Neural cell (in vitro differentiated cells): ENCODE data around the gene MYO18B.

Experiments
- EP300 ChIP-seq: fragments of 450-650 bp; conservative IDR thresholded peaks from 2 replicates; pipeline ENCODE4 v1.6.1; 2014; ENCODE audit warnings: antibody characterized with exemption, mild to moderate bottlenecking, moderate library complexity; ENCODE audit not compliant: poor library complexity, severe bottlenecking
- EZH2 ChIP-seq: fragments of 200-600, 300-800 bp; shearing (Covaris generic), sonication (generic); IDR thresholded peaks from 2 replicates; pipeline ENCODE4 v1.6.1; 2014; ENCODE audit warnings: antibody characterized with exemption, low read length, borderline replicate concordance, mild to moderate bottlenecking; ENCODE audit not compliant: insufficient read depth, poor library complexity, severe bottlenecking
- MXI1 ChIP-seq: fragments of 450-650 bp; conservative IDR thresholded peaks from 2 replicates; pipeline ENCODE4 v1.6.1; 2014; ENCODE audit warnings: antibody characterized with exemption, mild to moderate bottlenecking; ENCODE audit not compliant: poor library complexity, severe bottlenecking
- POLR2AphosphoS5 ChIP-seq: IDR thresholded peaks from 2 replicates; pipeline ENCODE4 v1.6.1; 2012
- RAD21 ChIP-seq: fragments of 450-650 bp; conservative IDR thresholded peaks from 2 replicates; pipeline ENCODE4 v1.6.1; 2014; ENCODE audit warnings: antibody characterized with exemption, mild to moderate bottlenecking, moderate library complexity
- SMC3 ChIP-seq: fragments of 450-650 bp; conservative IDR thresholded peaks from 2 replicates; pipeline ENCODE4 v1.6.1; 2014; ENCODE audit warnings: antibody characterized with exemption, mild to moderate bottlenecking, moderate library complexity; ENCODE audit not compliant: poor library complexity
- TAF1 ChIP-seq: IDR thresholded peaks from 2 replicates; pipeline ENCODE4 v1.6.1; 2012; ENCODE audit warnings: low read depth
- TF ChIP-seq, protein P1 (sequence below): fragments of 450-650 bp; IDR thresholded peaks from 2 replicates; pipeline ENCODE4 v1.5.1; 2014; ENCODE audit warnings: antibody characterized with exemption, mild to moderate bottlenecking, moderate library complexity; ENCODE audit not compliant: poor library complexity, severe bottlenecking
- TF ChIP-seq, protein P2 (sequence below): IDR thresholded peaks from 2 replicates; pipeline ENCODE4 v1.6.1; 2012; ENCODE audit warnings: borderline replicate concordance

GRCh38 chr22:25797498-25798290 lies 55.7 kb downstream of the MYO18B start:
- TF ChIP-seq, protein P1, sequence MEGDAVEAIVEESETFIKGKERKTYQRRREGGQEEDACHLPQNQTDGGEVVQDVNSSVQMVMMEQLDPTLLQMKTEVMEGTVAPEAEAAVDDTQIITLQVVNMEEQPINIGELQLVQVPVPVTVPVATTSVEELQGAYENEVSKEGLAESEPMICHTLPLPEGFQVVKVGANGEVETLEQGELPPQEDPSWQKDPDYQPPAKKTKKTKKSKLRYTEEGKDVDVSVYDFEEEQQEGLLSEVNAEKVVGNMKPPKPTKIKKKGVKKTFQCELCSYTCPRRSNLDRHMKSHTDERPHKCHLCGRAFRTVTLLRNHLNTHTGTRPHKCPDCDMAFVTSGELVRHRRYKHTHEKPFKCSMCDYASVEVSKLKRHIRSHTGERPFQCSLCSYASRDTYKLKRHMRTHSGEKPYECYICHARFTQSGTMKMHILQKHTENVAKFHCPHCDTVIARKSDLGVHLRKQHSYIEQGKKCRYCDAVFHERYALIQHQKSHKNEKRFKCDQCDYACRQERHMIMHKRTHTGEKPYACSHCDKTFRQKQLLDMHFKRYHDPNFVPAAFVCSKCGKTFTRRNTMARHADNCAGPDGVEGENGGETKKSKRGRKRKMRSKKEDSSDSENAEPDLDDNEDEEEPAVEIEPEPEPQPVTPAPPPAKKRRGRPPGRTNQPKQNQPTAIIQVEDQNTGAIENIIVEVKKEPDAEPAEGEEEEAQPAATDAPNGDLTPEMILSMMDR: no peak
- TF ChIP-seq EZH2 (no peak), TAF1 (no peak), POLR2AphosphoS5 (no peak), SMC3 (no peak), MXI1 (no peak), EP300 (no peak), RAD21 (no peak)
- TF ChIP-seq, protein P2, sequence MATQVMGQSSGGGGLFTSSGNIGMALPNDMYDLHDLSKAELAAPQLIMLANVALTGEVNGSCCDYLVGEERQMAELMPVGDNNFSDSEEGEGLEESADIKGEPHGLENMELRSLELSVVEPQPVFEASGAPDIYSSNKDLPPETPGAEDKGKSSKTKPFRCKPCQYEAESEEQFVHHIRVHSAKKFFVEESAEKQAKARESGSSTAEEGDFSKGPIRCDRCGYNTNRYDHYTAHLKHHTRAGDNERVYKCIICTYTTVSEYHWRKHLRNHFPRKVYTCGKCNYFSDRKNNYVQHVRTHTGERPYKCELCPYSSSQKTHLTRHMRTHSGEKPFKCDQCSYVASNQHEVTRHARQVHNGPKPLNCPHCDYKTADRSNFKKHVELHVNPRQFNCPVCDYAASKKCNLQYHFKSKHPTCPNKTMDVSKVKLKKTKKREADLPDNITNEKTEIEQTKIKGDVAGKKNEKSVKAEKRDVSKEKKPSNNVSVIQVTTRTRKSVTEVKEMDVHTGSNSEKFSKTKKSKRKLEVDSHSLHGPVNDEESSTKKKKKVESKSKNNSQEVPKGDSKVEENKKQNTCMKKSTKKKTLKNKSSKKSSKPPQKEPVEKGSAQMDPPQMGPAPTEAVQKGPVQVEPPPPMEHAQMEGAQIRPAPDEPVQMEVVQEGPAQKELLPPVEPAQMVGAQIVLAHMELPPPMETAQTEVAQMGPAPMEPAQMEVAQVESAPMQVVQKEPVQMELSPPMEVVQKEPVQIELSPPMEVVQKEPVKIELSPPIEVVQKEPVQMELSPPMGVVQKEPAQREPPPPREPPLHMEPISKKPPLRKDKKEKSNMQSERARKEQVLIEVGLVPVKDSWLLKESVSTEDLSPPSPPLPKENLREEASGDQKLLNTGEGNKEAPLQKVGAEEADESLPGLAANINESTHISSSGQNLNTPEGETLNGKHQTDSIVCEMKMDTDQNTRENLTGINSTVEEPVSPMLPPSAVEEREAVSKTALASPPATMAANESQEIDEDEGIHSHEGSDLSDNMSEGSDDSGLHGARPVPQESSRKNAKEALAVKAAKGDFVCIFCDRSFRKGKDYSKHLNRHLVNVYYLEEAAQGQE: no peak
